ENCODE results near the gene HILPDA.

Gene HILPDA

DNA sequence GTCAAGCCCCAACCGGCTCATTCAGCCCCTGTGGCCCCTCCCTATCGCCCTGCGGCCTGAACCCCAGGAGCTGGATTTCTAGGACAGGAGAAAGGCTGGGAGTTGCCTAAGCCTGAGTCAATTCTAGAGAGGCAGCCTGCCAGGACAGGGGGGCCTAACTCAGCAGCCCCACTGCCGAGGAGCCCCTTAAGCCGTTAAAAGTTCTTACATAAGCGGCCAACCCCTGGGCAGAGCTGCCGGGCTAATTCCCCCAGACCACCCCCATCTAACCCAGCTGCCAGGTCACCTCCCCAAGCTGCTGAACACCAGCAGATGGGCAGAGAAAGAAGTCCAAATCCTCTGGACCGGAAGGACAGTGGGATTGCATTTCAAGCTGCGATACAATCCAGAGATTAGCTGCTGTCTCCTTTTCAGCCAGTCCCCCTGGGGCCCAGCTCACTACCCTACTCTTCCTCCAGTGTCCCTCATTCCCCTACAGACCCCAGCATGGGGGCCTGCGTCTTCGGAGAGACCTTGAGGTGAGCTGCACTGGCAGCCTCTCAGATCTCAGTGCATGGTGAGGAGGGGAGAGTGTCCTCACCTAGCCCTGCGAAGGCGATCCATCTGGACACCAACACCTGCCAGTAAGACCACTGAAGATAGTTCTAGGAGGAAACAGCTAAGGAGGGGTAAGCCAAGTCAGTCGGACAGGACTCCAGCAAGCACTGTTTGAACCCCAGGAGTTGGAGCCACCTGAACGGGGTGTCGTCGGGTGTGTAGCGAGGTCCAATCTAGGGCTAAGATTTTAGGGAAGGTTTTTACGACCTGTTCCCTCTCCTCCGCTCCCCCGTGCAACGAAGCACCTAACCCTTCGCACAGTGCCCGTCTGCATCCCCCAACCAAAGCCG, 46.7 kb upstream of the HILPDA start:
- Histone ChIP-seq H3K79me2 (ENCODE audit: insufficient read depth, low read depth) (peaks cover 14% of the 10 kb centered on the region), H3K27me3 (ENCODE audit: insufficient read depth, low read depth) (peaks cover 17% of the 10 kb centered on the region; the same call in 1 of the 2 replicates), H2AFZ (ENCODE audit: low read depth) (peak overlapping the region; percentile 99), H3K36me3 (ENCODE audit: insufficient read depth) (no peaks in the 10 kb centered on the region), H3K9ac (no peak overlapping the region; the same call in 1 of the 2 replicates), H3K27ac (no peak overlapping the region), H4K20me1 (ENCODE audit: insufficient read depth) (peaks cover 6% of the 10 kb centered on the region), H3K4me1 (ENCODE audit: low read depth, poor library complexity, severe bottlenecking) (peaks cover 31% of the 10 kb centered on the region), H3K4me3 (IDR thresholded peaks at IDR 0.05; ENCODE audit: insufficient read depth, low read depth, low read length) (no peak overlapping the region), H3K4me2 (peak overlapping the region; percentile 69)
- TF ChIP-seq, protein P1, sequence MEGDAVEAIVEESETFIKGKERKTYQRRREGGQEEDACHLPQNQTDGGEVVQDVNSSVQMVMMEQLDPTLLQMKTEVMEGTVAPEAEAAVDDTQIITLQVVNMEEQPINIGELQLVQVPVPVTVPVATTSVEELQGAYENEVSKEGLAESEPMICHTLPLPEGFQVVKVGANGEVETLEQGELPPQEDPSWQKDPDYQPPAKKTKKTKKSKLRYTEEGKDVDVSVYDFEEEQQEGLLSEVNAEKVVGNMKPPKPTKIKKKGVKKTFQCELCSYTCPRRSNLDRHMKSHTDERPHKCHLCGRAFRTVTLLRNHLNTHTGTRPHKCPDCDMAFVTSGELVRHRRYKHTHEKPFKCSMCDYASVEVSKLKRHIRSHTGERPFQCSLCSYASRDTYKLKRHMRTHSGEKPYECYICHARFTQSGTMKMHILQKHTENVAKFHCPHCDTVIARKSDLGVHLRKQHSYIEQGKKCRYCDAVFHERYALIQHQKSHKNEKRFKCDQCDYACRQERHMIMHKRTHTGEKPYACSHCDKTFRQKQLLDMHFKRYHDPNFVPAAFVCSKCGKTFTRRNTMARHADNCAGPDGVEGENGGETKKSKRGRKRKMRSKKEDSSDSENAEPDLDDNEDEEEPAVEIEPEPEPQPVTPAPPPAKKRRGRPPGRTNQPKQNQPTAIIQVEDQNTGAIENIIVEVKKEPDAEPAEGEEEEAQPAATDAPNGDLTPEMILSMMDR (conservative IDR thresholded peaks at IDR 0.05; ENCODE audit: low read depth, low read length) = no peak

DNA sequence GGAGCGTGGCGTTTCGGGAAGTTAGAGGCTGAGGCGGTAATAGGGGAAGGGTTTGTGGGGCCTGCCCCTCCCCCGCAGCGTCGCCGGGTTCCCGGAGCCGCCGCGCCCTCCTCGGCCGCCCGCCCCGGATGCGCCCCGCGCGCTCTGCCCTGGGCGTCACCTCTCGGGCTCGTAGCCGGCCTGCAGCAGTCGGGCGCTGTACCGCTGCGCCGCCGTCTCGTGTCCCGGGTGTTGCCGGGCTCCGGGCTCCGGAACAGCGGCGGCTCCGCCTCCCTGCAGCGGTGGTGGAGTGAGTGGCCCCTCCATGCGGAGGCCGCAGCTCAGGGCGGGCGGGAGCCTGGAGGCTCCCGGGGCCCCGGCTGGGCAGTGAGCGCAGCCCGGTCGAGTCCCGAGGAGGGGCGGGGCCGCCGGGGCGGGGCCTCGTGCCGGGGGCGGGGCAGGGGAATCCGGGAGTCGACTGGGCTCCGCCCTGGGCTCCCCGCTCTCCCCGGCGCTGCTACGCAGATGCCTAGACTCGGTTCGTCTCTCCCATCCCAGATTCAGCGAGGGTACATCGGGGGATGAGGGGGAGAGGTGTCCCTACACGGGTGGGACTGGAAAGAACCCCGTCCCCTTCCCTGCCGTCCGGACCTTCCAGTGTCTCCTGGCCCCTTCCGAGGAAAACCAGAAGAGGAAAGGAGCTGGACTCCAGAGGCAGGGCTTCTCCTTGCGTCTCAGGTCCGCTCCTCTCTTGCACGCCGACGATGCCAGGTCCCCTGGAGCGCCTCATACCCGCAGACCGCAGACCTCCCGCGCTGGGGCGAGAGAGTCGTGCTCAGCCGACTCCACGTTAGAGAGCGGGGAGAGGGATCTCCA, 45.9 kb upstream of the HILPDA start, which contains the start of gene IMPDH1:
Gene IMPDH1, minus strand, starts transcription at position 387 of the 855 bp plus-strand sequence. Its CDS starts 81 bp downstream, at position 306.
- Histone ChIP-seq H3K27ac (peak within 1 kb of the TSS; percentile 15; the same call in 1 of the 2 replicates), H2AFZ (ENCODE audit: low read depth) (peak within 1 kb of the TSS; percentile 99), H3K4me3 (IDR thresholded peaks at IDR 0.05; ENCODE audit: insufficient read depth, low read depth, low read length) (no peak within 1 kb of the TSS), H3K79me2 (ENCODE audit: insufficient read depth, low read depth) (peaks cover 5% of the 10 kb centered on the region), H3K9ac (peak within 1 kb of the TSS; percentile 5; the same call in 1 of the 2 replicates), H3K27me3 (ENCODE audit: insufficient read depth, low read depth) (peaks cover 17% of the 10 kb centered on the region; the same call in 1 of the 2 replicates), H3K36me3 (ENCODE audit: insufficient read depth) (no peaks in the 10 kb centered on the region), H3K4me2 (peak within 1 kb of the TSS; percentile 73), H4K20me1 (ENCODE audit: insufficient read depth) (peaks cover under 1% of the 10 kb centered on the region; the same call in 1 of the 2 replicates), H3K4me1 (ENCODE audit: low read depth, poor library complexity, severe bottlenecking) (peaks cover 23% of the 10 kb centered on the region)
- TF ChIP-seq, protein P1 (conservative IDR thresholded peaks at IDR 0.05; ENCODE audit: low read depth, low read length) = no peak

DNA sequence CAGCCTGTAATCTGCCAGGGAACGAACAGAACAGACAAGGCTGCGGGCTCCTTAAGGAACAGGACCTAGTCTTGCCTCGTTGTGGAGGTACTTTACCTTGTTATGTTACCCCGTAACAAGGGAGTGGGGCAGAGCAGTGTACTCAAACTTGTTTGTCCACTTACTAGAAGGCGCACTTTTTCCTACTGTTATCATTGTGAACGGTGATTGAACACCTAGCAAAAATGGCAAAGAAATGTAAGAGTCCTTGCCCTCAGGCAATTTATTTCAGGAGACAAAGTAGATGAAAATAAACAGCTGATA, 45.3 kb upstream of the HILPDA start:
- H3K27me3 ChIP-seq (ENCODE audit: insufficient read depth, low read depth) = peaks cover 17% of the 10 kb centered on the region; the same call in 1 of the 2 replicates
- H3K79me2 ChIP-seq (ENCODE audit: insufficient read depth, low read depth) = no peaks in the 10 kb centered on the region; the same call in 1 of the 2 replicates
- TF ChIP-seq, protein P1 (conservative IDR thresholded peaks at IDR 0.05; ENCODE audit: low read depth, low read length) = no peak
- H3K9ac ChIP-seq = peak overlapping the region; percentile 5; the same call in 1 of the 2 replicates
- H3K36me3 ChIP-seq (ENCODE audit: insufficient read depth) = no peaks in the 10 kb centered on the region
- no peaks in the 10 kb centered on the region for H4K20me1 ChIP-seq (ENCODE audit: insufficient read depth)
- peaks cover 23% of the 10 kb centered on the region for H3K4me1 ChIP-seq (ENCODE audit: low read depth, poor library complexity, severe bottlenecking)
- H2AFZ ChIP-seq (ENCODE audit: low read depth) = peak overlapping the region; percentile 99
- peak overlapping the region; percentile 15; the same call in 1 of the 2 replicates for H3K27ac ChIP-seq
- H3K4me2 ChIP-seq = peak overlapping the region; percentile 73
- no peak overlapping the region for H3K4me3 ChIP-seq (IDR thresholded peaks at IDR 0.05; ENCODE audit: insufficient read depth, low read depth, low read length)

DNA sequence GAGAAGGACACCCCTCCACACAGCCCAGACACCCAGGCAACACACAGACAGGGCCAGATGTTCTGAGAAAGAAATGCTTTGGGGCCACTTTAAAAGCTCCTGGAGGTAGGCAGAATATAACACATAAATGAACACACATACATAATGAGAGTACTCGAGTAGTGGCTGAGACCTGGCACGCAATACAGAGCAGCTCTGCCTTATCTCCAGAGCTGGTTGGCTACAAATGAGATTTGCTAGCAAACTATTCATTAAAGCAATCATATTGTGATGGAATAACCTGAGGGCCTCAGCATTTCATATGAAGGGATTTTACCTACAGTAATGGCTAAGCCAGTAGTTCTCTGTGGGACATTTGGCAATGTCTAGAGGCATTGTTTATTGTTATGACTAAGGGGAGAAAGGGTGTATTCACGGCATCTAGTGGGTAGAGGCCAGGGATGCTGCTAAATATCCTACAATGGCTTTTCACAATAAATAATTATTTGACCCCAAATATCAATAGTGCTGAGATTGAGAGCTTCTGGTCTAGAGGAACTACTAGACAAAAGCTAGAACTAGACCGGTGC, 40.4 kb upstream of the HILPDA start:
- Histone ChIP-seq H3K9ac (no peak overlapping the region), H3K27me3 (ENCODE audit: insufficient read depth, low read depth) (peaks cover 8% of the 10 kb centered on the region; the same call in 1 of the 2 replicates), H4K20me1 (ENCODE audit: insufficient read depth) (no peaks in the 10 kb centered on the region), H3K4me2 (no peak overlapping the region), H3K79me2 (ENCODE audit: insufficient read depth, low read depth) (no peaks in the 10 kb centered on the region), H3K4me1 (ENCODE audit: low read depth, poor library complexity, severe bottlenecking) (peaks cover 14% of the 10 kb centered on the region), H2AFZ (ENCODE audit: low read depth) (no peak overlapping the region), H3K27ac (no peak overlapping the region), H3K36me3 (ENCODE audit: insufficient read depth) (no peaks in the 10 kb centered on the region), H3K4me3 (IDR thresholded peaks at IDR 0.05; ENCODE audit: insufficient read depth, low read depth, low read length) (no peak overlapping the region)
- TF ChIP-seq, protein P1 (conservative IDR thresholded peaks at IDR 0.05; ENCODE audit: low read depth, low read length) = no peak

Measured in KMS-11 (cell line).